HEK293 (cell line): ENCODE results near the gene SERPINE2.

ENCODE experiments used
- EGR2 ChIP-seq: fragments of 450-650 bp; formaldehyde crosslinking; IDR thresholded peaks from 2 replicates; pipeline ENCODE4 v1.5.1; 2016; ENCODE audit warnings: low read depth, missing biosample characterization, missing genetic modification characterization
- GLI2 ChIP-seq: fragments of 450-650 bp; formaldehyde crosslinking; IDR thresholded peaks from 2 replicates; pipeline ENCODE4; 2017; ENCODE audit warnings: missing biosample characterization, missing genetic modification characterization, low read depth, borderline replicate concordance
- GLIS2 ChIP-seq: fragments of 450-650 bp; formaldehyde crosslinking; IDR thresholded peaks from 2 replicates; pipeline ENCODE4 v1.5.1; 2016; ENCODE audit warnings: missing biosample characterization, missing genetic modification characterization
- HOXC10 ChIP-seq: sonication (generic); formaldehyde crosslinking; IDR thresholded peaks from 2 replicates; pipeline ENCODE4 v1.8.1; 2023; ENCODE audit warnings: mild to moderate bottlenecking, missing genetic modification reagents
- KLF8 ChIP-seq: fragments of 450-650 bp; formaldehyde crosslinking; IDR thresholded peaks from 2 replicates; pipeline ENCODE4 v1.5.1; 2016; ENCODE audit warnings: missing biosample characterization, missing genetic modification characterization
- MEIS1 ChIP-seq: sonication (generic); formaldehyde crosslinking; IDR thresholded peaks from 2 replicates; pipeline ENCODE4 v1.8.1; 2022; ENCODE audit warnings: missing genetic modification reagents, mild to moderate bottlenecking, borderline replicate concordance
- PRDM6 ChIP-seq: fragments of 450-650 bp; formaldehyde crosslinking; IDR thresholded peaks from 2 replicates; pipeline ENCODE4 v1.5.1; 2017; ENCODE audit warnings: missing biosample characterization, missing genetic modification characterization
- RBAK ChIP-seq: fragments of 450-650 bp; formaldehyde crosslinking; IDR thresholded peaks from 2 replicates; pipeline ENCODE4 v1.5.1; 2016; ENCODE audit warnings: missing biosample characterization, missing genetic modification characterization
- ZBTB17 ChIP-seq: fragments of 450-650 bp; formaldehyde crosslinking; IDR thresholded peaks from 2 replicates; pipeline ENCODE4 v1.5.1; 2016; ENCODE audit warnings: missing biosample characterization, missing genetic modification characterization
- ZFHX2 ChIP-seq: fragments of 450-650 bp; formaldehyde crosslinking; conservative IDR thresholded peaks from 2 replicates; pipeline ENCODE4 v1.5.1; 2016; ENCODE audit warnings: missing biosample characterization, missing genetic modification characterization
- ZFP3 ChIP-seq: fragments of 450-650 bp; formaldehyde crosslinking; IDR thresholded peaks from 2 replicates; pipeline ENCODE4 v1.5.1; 2016; ENCODE audit warnings: low read depth, missing biosample characterization, missing genetic modification characterization
- ZNF114 ChIP-seq: fragments of 450-650 bp; formaldehyde crosslinking; IDR thresholded peaks from 2 replicates; pipeline ENCODE4 v1.5.0; 2017; ENCODE audit warnings: missing biosample characterization, missing genetic modification characterization
- ZNF132 ChIP-seq: fragments of 450-650 bp; formaldehyde crosslinking; IDR thresholded peaks from 2 replicates; pipeline ENCODE4 v1.5.1; 2017; ENCODE audit warnings: missing biosample characterization, missing genetic modification characterization, borderline replicate concordance
- ZNF169 ChIP-seq: fragments of 450-650 bp; formaldehyde crosslinking; IDR thresholded peaks from 2 replicates; pipeline ENCODE4 v1.5.1; 2016; ENCODE audit warnings: missing biosample characterization, missing genetic modification characterization
- ZNF175 ChIP-seq: fragments of 450-650 bp; formaldehyde crosslinking; IDR thresholded peaks from 2 replicates; pipeline ENCODE4 v1.5.1; 2016; ENCODE audit warnings: missing biosample characterization, missing genetic modification characterization
- ZNF211 ChIP-seq: fragments of 450-650 bp; formaldehyde crosslinking; IDR thresholded peaks from 2 replicates; pipeline ENCODE4 v1.5.1; 2016; ENCODE audit warnings: low read depth, missing biosample characterization, missing genetic modification characterization
- ZNF266 ChIP-seq: fragments of 450-650 bp; formaldehyde crosslinking; IDR thresholded peaks from 2 replicates; pipeline ENCODE4 v1.5.1; 2016; ENCODE audit warnings: missing biosample characterization, missing genetic modification characterization, low read depth
- ZNF302 ChIP-seq: fragments of 450-650 bp; formaldehyde crosslinking; IDR thresholded peaks from 2 replicates; pipeline ENCODE4 v1.5.1; 2016; ENCODE audit warnings: missing biosample characterization, missing genetic modification characterization, low read depth
- ZNF354C ChIP-seq: fragments of 450-650 bp; formaldehyde crosslinking; IDR thresholded peaks from 2 replicates; pipeline ENCODE4 v1.5.1; 2016; ENCODE audit warnings: missing biosample characterization, missing genetic modification characterization, low read depth, borderline replicate concordance
- ZNF37A ChIP-seq: fragments of 450-650 bp; IDR thresholded peaks from 2 replicates; pipeline ENCODE4 v1.5.1; 2018; ENCODE audit warnings: missing biosample characterization, missing genetic modification characterization
- ZNF391 ChIP-seq: fragments of 450-650 bp; formaldehyde crosslinking; IDR thresholded peaks from 2 replicates; pipeline ENCODE4 v1.5.1; 2016; ENCODE audit warnings: low read depth, missing biosample characterization, missing genetic modification characterization, borderline replicate concordance
- ZNF394 ChIP-seq: fragments of 450-650 bp; formaldehyde crosslinking; IDR thresholded peaks from 2 replicates; pipeline ENCODE4 v1.5.1; 2016; ENCODE audit warnings: missing biosample characterization, missing genetic modification characterization, mild to moderate bottlenecking, moderate library complexity, borderline replicate concordance
- ZNF433 ChIP-seq: fragments of 450-650 bp; formaldehyde crosslinking; IDR thresholded peaks from 2 replicates; pipeline ENCODE4 v1.5.1; 2016; ENCODE audit warnings: missing biosample characterization, missing genetic modification characterization, low read depth
- ZNF544 ChIP-seq: fragments of 450-650 bp; formaldehyde crosslinking; IDR thresholded peaks from 2 replicates; pipeline ENCODE4 v1.5.0; 2017; ENCODE audit warnings: missing biosample characterization, missing genetic modification characterization
- ZNF561 ChIP-seq: fragments of 450-650 bp; IDR thresholded peaks from 2 replicates; pipeline ENCODE4 v1.5.1; 2018; ENCODE audit warnings: missing biosample characterization, missing genetic modification characterization, borderline replicate concordance
- ZNF585B ChIP-seq: fragments of 450-650 bp; formaldehyde crosslinking; IDR thresholded peaks from 2 replicates; pipeline ENCODE4 v1.5.1; 2016; ENCODE audit warnings: missing biosample characterization, missing genetic modification characterization
- ZNF600 ChIP-seq: fragments of 450-650 bp; formaldehyde crosslinking; IDR thresholded peaks from 2 replicates; pipeline ENCODE4 v1.5.1; 2016; ENCODE audit warnings: missing biosample characterization, missing genetic modification characterization
- ZNF658 ChIP-seq: fragments of 450-650 bp; formaldehyde crosslinking; IDR thresholded peaks from 2 replicates; pipeline ENCODE4; 2016; ENCODE audit warnings: missing biosample characterization, missing genetic modification characterization
- ZSCAN23 ChIP-seq: fragments of 450-650 bp; formaldehyde crosslinking; IDR thresholded peaks from 2 replicates; pipeline ENCODE4 v1.5.1; 2016; ENCODE audit warnings: missing biosample characterization, missing genetic modification characterization
- ZSCAN5A ChIP-seq: fragments of 450-650 bp; formaldehyde crosslinking; IDR thresholded peaks from 2 replicates; pipeline ENCODE4 v1.5.1; 2016; ENCODE audit warnings: missing biosample characterization, missing genetic modification characterization
- TF ChIP-seq, protein P1 (sequence below): fragments of 450-650 bp; formaldehyde crosslinking; conservative IDR thresholded peaks from 2 replicates; pipeline ENCODE4 v1.5.1; 2016; ENCODE audit warnings: low read depth, missing biosample characterization, missing genetic modification characterization
- TF ChIP-seq, protein P2 (sequence below): fragments of 450-650 bp; formaldehyde crosslinking; IDR thresholded peaks from 2 replicates; pipeline ENCODE4 v1.5.1; 2016; ENCODE audit warnings: missing biosample characterization, missing genetic modification characterization, borderline replicate concordance

Gene SERPINE2

GRCh38 chr2:223957092-223957851 lies 81.8 kb downstream of the SERPINE2 start, which contains the start of gene MRPL44 (continued):
- TF ChIP-seq ZNF132 (tag by site-specific recombination) (no peak), ZBTB17 (peak; percentile 94), ZNF600 (tag by site-specific recombination) (peak; percentile 70), ZNF433 (no peak), ZNF658 (no peak), ZNF394 (tag by site-specific recombination) (peak; percentile 77; the same call in 1 of the 2 replicates), PRDM6 (tag by site-specific recombination) (no peak), ZFHX2 (peak; percentile 45), GLI2 (tag by site-specific recombination) (no peak), MEIS1 (CRISPR knock-in tag) (no peak), KLF8 (tag by site-specific recombination) (peak; percentile 99), ZNF585B (peak; percentile 39; the same call in 1 of the 2 replicates), ZNF391 (peak; percentile 99), ZSCAN5A (tag by site-specific recombination) (peak; percentile 99), RBAK (tag by site-specific recombination) (no peak), ZNF266 (tag by site-specific recombination) (no peak), GLIS2 (no peak), ZNF175 (tag by site-specific recombination) (no peak), ZSCAN23 (peak; percentile 85; the same call in 1 of the 2 replicates), ZNF354C (tag by site-specific recombination) (no peak), ZNF211 (tag by site-specific recombination) (no peak), ZNF169 (no peak), ZNF37A (tag by site-specific recombination) (no peak), HOXC10 (CRISPR knock-in tag) (no peak), EGR2 (tag by site-specific recombination) (no peak), ZNF114 (tag by site-specific recombination) (no peak), ZNF302 (tag by site-specific recombination) (peak; percentile 85; the same call in 1 of the 2 replicates), ZNF561 (tag by site-specific recombination) (peak; percentile 94), ZNF544 (tag by site-specific recombination) (no peak), ZFP3 (no peak)
- TF ChIP-seq, protein P1, sequence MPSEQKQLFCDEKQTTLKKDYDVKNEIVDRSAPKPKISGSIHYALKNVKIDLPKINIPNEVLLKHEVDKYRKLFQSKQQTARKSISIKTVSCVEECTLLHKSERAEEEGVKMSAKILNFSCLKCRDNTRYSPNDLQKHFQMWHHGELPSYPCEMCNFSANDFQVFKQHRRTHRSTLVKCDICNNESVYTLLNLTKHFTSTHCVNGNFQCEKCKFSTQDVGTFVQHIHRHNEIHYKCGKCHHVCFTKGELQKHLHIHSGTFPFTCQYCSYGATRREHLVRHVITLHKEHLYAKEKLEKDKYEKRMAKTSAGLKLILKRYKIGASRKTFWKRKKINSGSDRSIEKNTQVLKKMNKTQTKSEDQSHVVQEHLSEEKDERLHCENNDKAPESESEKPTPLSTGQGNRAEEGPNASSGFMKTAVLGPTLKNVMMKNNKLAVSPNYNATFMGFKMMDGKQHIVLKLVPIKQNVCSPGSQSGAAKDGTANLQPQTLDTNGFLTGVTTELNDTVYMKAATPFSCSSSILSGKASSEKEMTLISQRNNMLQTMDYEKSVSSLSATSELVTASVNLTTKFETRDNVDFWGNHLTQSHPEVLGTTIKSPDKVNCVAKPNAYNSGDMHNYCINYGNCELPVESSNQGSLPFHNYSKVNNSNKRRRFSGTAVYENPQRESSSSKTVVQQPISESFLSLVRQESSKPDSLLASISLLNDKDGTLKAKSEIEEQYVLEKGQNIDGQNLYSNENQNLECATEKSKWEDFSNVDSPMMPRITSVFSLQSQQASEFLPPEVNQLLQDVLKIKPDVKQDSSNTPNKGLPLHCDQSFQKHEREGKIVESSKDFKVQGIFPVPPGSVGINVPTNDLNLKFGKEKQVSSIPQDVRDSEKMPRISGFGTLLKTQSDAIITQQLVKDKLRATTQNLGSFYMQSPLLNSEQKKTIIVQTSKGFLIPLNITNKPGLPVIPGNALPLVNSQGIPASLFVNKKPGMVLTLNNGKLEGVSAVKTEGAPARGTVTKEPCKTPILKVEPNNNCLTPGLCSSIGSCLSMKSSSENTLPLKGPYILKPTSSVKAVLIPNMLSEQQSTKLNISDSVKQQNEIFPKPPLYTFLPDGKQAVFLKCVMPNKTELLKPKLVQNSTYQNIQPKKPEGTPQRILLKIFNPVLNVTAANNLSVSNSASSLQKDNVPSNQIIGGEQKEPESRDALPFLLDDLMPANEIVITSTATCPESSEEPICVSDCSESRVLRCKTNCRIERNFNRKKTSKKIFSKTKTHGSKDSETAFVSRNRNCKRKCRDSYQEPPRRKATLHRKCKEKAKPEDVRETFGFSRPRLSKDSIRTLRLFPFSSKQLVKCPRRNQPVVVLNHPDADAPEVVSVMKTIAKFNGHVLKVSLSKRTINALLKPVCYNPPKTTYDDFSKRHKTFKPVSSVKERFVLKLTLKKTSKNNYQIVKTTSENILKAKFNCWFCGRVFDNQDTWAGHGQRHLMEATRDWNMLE, result peak; percentile 80
- TF ChIP-seq, protein P2, sequence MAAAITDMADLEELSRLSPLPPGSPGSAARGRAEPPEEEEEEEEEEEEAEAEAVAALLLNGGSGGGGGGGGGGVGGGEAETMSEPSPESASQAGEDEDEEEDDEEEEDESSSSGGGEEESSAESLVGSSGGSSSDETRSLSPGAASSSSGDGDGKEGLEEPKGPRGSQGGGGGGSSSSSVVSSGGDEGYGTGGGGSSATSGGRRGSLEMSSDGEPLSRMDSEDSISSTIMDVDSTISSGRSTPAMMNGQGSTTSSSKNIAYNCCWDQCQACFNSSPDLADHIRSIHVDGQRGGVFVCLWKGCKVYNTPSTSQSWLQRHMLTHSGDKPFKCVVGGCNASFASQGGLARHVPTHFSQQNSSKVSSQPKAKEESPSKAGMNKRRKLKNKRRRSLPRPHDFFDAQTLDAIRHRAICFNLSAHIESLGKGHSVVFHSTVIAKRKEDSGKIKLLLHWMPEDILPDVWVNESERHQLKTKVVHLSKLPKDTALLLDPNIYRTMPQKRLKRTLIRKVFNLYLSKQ (tag by site-specific recombination), result no peak
